HG03103 (cell line): ENCODE measurements around the gene SHROOM3.

Experiments
- ATAC-seq: cut with Tn5 transposase; IDR thresholded peaks from one replicate; pipeline ENCODE4 v1.9.1; 2021; ENCODE audit warnings: low read depth; ENCODE audit not compliant: unreplicated experiment

The SHROOM3 gene

GRCh38 chr4:76562836-76563453 lies 127.9 kb downstream of the SHROOM3 start:
- ATAC-seq = no peak

DNA sequence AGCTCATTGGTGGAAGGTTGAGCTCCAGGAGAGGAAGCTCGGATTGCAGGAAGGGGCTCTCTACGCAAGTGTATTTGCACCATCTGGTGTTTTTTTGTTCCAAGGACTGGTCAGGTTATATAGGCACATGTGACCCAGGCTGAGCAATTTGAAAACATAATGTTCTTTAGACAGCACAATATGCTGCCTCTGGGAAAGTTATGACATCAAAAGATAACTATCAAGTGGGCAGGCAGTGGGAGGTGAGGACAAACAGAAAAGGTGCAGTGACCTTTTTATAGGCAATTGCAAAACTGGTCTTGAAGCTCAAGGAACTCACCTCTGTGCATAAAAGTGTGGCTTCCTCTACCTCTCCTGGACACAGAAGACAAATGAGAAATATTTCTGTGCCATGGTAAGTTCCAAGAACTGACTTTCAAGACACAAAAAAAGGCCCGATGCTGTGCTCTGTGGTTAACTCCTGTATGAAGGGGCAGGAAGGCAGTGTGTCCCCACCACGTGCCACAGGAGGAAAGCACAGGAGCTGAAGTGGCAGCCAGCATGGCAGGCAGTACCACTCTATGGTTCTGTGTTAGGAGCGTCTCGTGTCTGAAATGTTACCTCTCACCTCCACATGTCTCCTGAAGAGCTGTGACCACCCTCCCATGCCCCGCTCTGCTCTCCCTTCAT lies 128.6 kb downstream of the SHROOM3 start:
- ATAC-seq = no peak

DNA sequence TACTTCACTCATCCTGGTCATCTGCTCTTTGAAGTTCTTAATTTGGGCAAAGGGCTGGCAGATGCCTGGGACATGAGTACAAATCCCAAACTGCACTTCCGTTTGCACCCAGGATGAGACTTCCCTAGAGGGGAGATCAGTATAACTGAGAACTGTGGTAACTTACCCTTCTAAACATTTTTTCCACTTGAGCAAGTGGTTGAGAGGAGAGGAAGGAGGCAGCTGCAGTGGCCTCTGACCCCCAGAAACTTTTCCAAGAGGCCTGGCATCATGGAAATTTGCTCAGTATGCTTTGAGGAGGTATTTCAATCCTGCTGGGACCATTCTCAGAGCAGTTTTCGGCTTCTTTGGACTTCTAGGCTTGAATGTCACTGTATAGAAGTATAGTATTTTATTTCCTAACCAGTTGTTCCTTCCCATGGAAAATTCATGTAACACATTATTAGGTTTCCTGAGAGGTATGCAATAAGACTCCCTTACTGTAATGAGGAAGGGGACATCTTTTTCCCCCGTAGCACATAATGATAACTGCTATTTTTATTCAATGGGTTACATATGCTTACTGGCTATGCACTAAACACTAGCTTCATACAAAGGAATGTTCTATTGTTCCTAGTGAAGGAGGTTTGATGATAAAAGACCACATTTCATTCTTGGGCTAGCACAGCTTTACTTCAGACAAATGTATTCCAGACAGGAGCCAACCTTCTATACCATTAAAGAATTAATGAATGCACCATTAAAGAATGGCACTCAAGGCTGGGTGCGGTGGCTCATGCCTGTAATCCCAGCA lies 129.3 kb downstream of the SHROOM3 start:
- ATAC-seq = no peak

DNA sequence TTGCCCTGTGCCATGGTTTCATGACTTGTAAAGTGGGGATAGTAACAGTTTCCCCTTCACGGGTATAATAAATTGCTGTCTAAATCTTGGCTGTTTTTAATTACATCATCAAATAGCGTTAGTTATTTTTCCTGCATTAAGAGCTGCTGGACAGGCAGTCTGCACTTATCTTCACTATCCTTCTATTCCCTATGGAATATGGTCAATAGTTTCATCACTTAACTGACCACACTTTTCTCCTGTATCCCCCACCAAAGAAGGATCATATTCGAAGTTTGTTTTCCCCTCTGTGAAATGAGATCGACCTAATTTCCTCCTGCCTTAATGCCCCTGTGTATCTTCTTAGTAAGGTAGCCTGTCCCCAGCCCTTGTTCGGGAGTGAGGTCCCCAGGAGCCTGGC lies 133.2 kb downstream of the SHROOM3 start:
- no peak for ATAC-seq

- no peak for ATAC-seq
These were observed 134.2 kb downstream of the SHROOM3 start for GRCh38 chr4:76569225-76569624.

GRCh38 chr4:76569706-76570105 lies 134.7 kb downstream of the SHROOM3 start:
- no peak for ATAC-seq

DNA sequence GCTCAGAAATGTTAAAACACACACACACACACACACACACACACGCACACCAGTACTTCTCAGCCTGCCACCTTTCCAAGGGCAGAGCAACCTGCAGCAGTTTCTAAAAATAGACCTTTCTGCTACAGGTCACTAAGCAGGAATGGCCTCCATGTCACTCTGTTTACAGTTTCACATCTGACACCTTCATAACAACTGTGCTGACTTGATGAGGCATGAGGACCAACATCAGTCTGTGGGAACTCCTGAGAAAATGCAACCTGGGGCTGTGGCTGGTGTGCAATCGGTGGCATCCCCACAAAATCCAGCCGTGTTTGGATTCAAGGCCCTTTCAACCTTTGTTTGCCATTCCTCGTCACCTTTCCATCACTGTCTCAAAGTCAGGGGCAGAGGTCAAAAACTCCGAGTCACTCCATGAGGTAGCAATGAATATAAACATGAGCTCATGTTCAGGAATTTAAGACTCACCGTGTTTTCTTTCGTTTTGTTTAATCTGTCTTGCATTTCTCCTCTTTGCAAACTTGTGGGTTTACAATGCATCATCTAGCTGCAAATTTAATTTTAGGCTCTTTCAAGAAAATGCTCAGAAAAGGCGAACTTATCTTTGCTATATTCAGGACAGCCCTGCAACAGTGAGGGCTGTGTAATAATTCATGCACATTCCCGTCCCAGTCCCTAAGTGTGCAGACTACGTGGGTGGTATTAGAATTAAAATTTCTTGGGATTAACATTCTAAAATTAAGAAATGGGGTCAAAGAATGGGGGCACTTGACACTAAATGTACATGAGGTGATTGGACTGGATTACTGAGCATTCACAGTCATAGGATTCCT lies 135.3 kb downstream of the SHROOM3 start:
- ATAC-seq = no peak

- no peak for ATAC-seq
These were observed 136.2 kb downstream of the SHROOM3 start for GRCh38 chr4:76571274-76571673.

DNA sequence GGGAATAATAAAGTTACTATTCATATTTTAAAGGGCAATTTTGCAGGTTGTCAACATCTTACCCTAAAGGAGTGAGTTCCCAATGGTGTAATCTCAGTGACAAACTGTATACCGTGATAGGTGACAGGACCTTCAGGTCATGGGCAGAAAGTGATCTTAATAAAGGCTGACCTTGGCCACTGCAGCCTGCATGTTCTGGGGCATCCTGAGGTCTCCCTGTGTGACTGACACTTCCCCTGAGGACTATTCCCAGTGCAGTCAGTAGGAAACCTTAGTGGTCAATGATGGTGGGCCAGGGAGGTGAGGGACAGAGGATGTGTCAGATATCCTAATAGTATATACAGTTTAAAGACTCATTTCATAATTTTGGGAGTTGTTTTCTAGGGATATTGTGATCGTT lies 137.2 kb downstream of the SHROOM3 start:
- no peak for ATAC-seq

DNA sequence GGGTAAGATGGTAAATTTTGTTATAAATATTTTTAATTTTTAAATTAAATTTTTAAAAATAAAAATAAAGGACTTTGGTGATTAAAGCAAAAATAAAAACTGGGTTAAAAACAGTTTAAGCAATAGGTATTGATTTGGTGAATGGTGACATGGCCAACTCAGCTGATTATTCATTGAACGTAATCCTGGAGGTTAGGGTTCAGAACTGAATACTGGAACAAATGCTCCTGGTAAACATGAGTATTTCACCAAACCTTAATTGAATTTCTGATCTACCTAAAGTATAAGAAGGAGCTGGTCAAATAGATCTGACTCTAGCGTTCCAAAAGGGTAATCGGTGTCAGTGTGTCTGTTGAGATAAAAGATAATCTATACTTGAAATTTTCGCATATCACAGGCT lies 141.8 kb downstream of the SHROOM3 start:
- ATAC-seq = no peak

- ATAC-seq = no peak
These were observed 143.1 kb downstream of the SHROOM3 start for GRCh38 chr4:76578002-76578560.

DNA sequence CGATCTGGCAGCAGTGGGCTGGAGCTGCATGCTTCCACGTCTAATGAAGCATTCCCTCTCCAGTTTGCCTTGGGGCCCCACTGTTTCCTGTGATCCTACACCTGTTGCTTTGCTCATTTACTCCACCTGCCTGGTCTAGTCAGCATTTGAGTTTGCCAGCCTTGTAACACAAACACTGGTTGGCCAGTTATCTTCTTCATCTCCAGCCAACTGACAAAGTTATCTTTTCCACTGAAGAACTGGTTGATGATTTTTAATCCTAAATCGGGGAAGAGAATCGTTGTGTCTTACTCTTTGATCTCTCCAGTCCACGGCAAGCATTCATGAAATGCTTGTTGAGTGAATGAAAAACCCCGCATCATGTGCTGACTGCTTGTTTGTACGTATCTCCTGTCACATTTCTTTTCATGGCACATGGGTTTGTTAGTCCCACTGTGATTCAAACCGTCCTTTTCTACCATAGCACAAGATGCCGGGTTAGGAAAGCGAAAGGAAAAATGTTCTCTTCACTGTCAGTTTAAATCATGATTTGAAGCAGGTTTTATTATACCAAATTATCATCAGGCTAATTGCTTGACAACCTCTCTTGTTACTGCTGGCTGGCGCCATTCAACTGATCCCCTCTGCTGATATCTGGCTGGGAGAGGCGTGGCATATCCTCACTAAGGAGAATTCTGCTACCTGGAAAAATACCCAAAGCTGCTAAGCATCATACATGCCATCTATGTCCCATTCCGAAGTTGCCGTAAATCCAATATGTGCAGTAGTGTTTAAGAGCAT lies 144.8 kb downstream of the SHROOM3 start:
- ATAC-seq = no peak

DNA sequence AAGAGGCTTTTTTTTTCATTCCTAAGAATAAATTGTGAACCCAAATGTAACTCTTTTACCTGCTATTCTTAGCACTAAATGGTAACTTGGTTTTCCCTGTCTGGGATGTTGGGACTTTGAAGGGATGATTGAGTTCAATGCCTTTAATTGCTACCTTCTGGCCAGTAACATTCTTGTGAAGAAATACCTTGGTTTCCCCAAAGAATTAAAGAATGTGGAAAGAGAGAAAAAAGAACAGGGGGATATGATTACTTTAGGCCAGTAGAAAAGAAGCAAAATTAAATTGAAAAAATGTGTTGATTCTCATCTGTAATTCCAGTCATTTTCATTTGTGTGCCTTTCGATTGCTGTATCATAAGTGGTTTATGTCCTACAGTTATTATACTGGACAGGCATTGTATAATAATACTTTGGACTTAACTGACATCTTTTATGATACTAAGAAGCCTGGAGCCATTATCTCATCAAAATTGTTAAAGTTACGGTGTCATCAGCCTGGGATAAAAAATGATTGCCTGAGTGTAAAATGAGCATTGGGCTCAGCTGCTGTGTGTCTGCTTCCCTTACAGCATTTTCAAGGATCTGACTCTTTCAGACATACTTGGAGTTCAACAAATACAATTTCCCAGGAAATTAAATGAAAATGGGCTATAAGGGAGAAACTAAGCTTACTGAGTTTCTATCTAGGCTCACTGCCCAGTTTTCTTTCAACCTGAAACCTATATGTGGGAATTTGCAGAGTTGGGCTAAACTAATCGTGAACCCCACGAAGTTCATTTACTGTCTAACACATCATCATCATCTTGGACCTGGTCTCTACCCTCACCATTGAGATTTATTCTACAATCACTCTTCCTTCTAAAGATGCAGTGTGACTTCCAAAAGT lies 146.3 kb downstream of the SHROOM3 start:
- no peak for ATAC-seq

GRCh38 chr4:76582074-76582816 lies 147.2 kb downstream of the SHROOM3 start:
- ATAC-seq = no peak

- no peak for ATAC-seq
These were observed 147.7 kb downstream of the SHROOM3 start for GRCh38 chr4:76582817-76583087.

DNA sequence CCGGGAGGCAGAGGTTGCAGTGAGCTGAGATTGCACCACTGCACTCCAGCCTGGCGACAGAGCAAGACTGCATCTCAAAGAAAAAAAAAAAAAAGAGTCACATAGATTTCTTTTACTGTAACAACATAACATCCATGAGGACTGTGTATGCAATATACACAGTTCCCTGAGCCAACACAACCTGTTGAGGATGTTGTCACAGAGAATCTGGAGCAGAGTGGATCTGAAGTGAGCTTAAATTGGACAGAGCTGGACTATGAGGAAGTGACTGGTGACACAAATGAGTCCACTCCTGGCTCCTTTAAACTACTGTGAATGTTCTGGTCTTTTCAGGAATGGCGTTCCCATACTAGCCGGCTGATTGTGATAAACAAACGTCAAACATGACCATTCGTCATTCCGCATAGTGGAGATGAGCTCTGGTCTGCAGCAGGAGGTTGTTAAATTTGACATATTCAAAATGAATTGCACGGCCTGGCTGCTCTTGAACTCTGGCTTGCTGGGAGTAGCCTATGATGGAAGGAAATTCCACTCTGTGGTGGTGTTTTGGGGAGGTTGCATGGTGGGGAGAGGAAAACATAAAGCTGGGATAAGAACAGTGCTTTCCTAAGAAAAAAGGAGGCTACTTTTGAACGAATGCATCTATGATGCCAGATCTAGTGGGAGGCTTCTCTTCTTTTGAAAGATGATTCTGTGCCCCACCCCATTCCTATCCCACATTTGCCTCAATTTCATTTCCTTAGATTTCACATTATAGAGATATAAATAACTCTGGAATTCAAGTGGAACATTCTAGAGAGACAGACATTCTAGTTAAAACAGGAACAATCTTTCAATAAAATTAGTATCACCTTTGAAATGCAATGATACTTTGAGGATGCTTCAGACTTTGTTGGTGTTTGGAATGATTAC lies 149.5 kb downstream of the SHROOM3 start:
- ATAC-seq = no peak

DNA sequence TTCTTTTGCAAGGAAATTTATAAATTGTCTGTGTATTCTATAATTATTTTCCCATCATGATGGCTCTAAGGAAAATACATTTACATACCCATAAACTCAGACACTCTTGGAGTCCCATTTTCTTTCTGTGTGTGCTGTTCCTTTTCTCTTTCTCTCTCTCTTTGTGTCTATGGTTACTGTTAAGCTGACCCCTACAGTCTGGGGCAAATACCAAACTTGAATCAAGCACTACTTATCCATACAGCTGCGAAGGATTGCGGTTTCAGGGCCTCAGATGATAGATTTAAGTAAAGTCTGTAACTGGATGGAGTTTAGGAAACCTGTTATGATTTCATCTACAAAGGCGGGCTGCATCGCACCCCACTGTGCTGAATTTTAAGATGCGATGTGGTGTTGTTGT lies 150.2 kb downstream of the SHROOM3 start:
- no peak for ATAC-seq
